GM12865 (cell line): ENCODE measurements around the gene MAP4K4.
A peak's percentile ranks its signal among the peaks of the same experiment; 100 is the strongest.
"Not testable (repeated sequence)": the region's sequence is repeated elsewhere in the genome, so short reads cannot be mapped to it uniquely, and the experiment has no call there.

Experiments used
- DNase-seq: peaks from one replicate; pipeline ENCODE4 v3.0.0; 2010; ENCODE audit warnings: low read depth
- H3K4me3 ChIP-seq: 2 replicates; pipeline ENCODE4 v1.5.1; 2011; ENCODE audit warnings: mild to moderate bottlenecking, low read depth, low read length, control low read depth
- CTCF ChIP-seq: IDR thresholded peaks from 2 replicates; pipeline ENCODE4 v1.5.1; 2011; ENCODE audit warnings: low read length, control low read depth, low read depth, inconsistent platforms; ENCODE audit not compliant: insufficient read depth; ENCODE audit errors: missing control alignments

MAP4K4 gene

GRCh38 chr2:101902169-101902568 lies 204.7 kb downstream of the MAP4K4 start:
- no peak overlapping the region for H3K4me3 ChIP-seq
- DNase-seq, result no peak

GRCh38 chr2:101904916-101905315 lies 207.4 kb downstream of the MAP4K4 start:
- H3K4me3 ChIP-seq, result no peak overlapping the region
- no peak for TF ChIP-seq CTCF
- DNase-seq, result no peak

More at GRCh38 chr2:101902169-101902568, 204.7 kb downstream of the MAP4K4 start:
- no peak for TF ChIP-seq CTCF

DNA sequence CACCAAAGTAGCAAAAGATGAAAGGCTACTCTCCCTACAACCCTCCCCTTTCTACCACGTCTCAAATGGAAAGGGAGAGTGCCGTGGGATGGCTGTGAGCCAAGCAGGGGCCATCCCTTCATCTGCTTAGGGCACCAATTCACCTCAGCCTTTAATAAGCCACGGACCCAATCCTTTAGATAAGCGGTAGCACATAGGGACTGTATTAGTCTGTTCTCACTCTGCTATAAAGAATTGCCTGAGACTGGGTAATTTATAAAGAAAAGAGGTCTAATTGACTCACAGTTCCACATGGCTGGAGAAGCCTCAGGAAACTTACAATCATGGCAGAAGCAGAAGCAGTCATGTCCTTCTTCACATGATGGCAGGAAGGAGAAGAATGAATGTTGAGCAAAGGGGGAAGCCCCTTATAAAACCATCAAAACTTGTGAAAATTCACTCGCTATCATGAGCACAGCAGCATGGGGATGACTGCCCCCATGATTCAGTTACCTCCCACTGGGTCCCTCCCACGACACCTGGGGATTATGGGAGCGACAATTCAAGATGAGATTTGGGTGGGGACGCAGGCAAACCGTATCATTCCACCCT lies 208.3 kb downstream of the MAP4K4 start:
- TF ChIP-seq CTCF, result no peak
- no peak overlapping the region for H3K4me3 ChIP-seq
- no peak for DNase-seq

- H3K4me3 ChIP-seq, result no peak overlapping the region
- TF ChIP-seq CTCF, result no peak
- no peak for DNase-seq
Measured at GRCh38 chr2:101909760-101910159, 212.3 kb downstream of the MAP4K4 start.

DNA sequence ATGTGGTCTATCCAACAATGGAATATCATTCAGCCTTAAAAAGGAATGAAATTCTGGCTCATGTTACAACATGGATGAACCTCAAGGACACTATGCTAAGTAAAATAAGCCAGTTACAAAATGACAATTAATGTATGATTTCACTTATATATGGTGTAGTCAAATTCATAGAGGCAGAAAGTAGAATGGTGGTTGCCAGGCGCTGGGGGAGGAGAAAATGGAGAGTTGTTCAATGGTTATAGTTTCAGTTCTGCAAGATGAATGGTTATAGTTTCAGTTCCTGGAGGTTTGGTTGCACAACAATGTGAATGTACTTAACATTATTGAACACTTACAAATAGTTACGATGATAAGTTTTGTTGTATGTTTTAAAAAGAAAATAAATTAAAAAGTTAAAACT lies 215.0 kb downstream of the MAP4K4 start:
- peak; percentile 63 for DNase-seq
- TF ChIP-seq CTCF, result no peak
- no peak overlapping the region for H3K4me3 ChIP-seq

DNA sequence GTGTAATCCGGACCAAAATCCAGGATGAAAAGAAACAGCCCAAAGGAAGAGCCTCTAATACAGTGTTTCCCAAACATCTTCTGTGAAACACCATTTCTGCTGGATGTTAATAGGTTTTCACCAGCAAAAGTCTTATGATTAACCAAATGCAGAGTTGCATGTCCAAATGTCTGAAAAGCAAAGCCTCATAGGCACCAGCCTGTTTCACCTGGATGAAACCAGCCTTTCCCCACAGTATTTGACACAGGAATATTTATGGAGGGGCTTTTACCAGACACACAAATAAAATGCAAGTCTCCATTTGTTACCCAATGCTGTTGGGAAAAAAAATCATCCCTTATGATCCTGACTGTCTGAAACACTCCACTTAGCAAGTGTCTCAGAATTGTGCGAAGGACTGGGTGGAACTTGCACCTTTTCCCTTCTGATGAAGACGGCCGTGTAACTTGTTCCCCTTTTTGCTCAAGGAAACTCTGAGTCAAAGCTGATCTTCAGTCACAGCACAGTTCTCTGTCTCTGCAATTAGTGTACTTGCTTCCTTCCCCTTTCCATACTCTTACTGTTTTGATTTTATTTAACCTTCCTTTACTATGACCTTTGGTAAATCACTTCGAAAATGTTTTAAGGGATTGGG lies 223.9 kb downstream of the MAP4K4 start:
- DNase-seq, result peak; percentile 19
- TF ChIP-seq CTCF, result no peak
- no peak overlapping the region for H3K4me3 ChIP-seq

- no peak overlapping the region for H3K4me3 ChIP-seq
- no peak for DNase-seq
- TF ChIP-seq CTCF, result no peak
Measured at GRCh38 chr2:101921953-101922325, 224.4 kb downstream of the MAP4K4 start.

DNA sequence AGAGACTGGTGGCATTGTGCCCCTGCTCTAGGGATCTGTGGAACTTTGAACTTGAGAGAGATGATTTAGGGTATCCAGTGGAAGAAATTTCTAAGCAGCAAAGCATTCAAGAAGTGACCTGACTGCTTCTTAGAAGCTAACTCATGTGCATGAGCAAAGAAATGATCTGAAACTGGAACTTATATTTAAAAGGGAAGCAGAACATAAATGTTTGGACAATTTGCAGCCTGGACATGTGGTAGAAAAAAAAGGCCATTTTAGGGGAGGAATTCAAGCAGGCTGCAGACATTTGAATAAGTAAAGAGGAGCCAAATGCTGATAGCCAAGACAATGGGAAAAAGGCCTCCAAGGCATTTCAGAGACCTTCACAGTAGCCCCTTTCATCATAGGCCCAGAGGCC lies 226.8 kb downstream of the MAP4K4 start:
- not testable (repeated sequence) for DNase-seq, H3K4me3 ChIP-seq
